ENCODE results near the gene SLC15A5. TPM values are rescaled to one million over a fixed set of nuclear protein-coding genes. Genes with fewer than 3 reads are reported as not detected.

The SLC15A5 gene
- not detected for total RNA-seq

GRCh38 chr12:16277585-16277984, at the start of gene SLC15A5:
SLC15A5 (minus strand) TSS chr12:16277685; CDS start chr12:16277685, 0 bp downstream.

Other genes with a start within 250 kb of the SLC15A5 start
- 2.8 TPM for gene MGST1, start 70.0 kb upstream of the SLC15A5 start, total RNA-seq